Neural progenitor cell (in vitro differentiated cells): ENCODE measurements around the gene CTNNA1. TPM values are rescaled to one million over a fixed set of nuclear protein-coding genes. Genes with fewer than 3 reads are reported as not detected.

Source experiments
- DNase-seq: peaks from one replicate; pipeline ENCODE4 v3.0.0-alpha.2; 2016; ENCODE audit warnings: low spot score
- H2AFZ ChIP-seq: fragments of 200-600 bp; sonication (generic); replicated peaks from 2 replicates; pipeline ENCODE4 v1.6.1; 2016; ENCODE audit warnings: antibody characterized with exemption
- H3F3A ChIP-seq: fragments of 200-600 bp; sonication (generic); 2 replicates; pipeline ENCODE4 v1.6.1; 2016; ENCODE audit warnings: antibody characterized with exemption, low read depth
- H3K27ac ChIP-seq: fragments of 200-600 bp; sonication (generic); 2 replicates; pipeline ENCODE4 v1.5.1; 2016; ENCODE audit warnings: mild to moderate bottlenecking
- H3K27me3 ChIP-seq: fragments of 200-600 bp; sonication (generic); 2 replicates; pipeline ENCODE4 v1.6.1; 2016; ENCODE audit warnings: mild to moderate bottlenecking, moderate library complexity
- H3K36me3 ChIP-seq: fragments of 200-600 bp; sonication (generic); 2 replicates; pipeline ENCODE4 v1.5.1; 2016
- H3K4me1 ChIP-seq: fragments of 200-600 bp; sonication (generic); 2 replicates; pipeline ENCODE4 v1.6.1; 2016; ENCODE audit warnings: mixed run types
- H3K4me2 ChIP-seq: fragments of 200-600 bp; sonication (generic); 2 replicates; pipeline ENCODE4 v1.6.1; 2016
- H3K4me3 ChIP-seq: fragments of 200-600 bp; sonication (generic); 2 replicates; pipeline ENCODE4 v1.5.1; 2016
- H3K79me2 ChIP-seq: fragments of 200-600 bp; sonication (generic); 2 replicates; pipeline ENCODE4 v1.6.1; 2016; ENCODE audit warnings: low read depth
- H3K9ac ChIP-seq: fragments of 200-600 bp; sonication (generic); 2 replicates; pipeline ENCODE4 v1.6.1; 2016
- H3K9me3 ChIP-seq: fragments of 200-600 bp; sonication (generic); 2 replicates; pipeline ENCODE4 v1.5.1; 2016; ENCODE audit warnings: low read depth
- H4K20me1 ChIP-seq: fragments of 200-600 bp; sonication (generic); 2 replicates; pipeline ENCODE4 v1.6.1; 2016; ENCODE audit warnings: low read depth
- H3K27ac Mint-ChIP-seq: 3 replicates; pipeline ENCODE4 v1.8.0; 2021; ENCODE audit warnings: mixed read lengths
- H3K27me3 Mint-ChIP-seq: 2 replicates; pipeline ENCODE4 v1.8.0; 2022; ENCODE audit warnings: low read depth, mild to moderate bottlenecking, inconsistent platforms, moderate library complexity, mixed read lengths; ENCODE audit not compliant: insufficient read depth
- H3K36me3 Mint-ChIP-seq: 3 replicates; pipeline ENCODE4 v1.8.0; 2021; ENCODE audit warnings: mixed read lengths
- H3K4me1 Mint-ChIP-seq: 3 replicates; pipeline ENCODE4 v1.8.0; 2021; ENCODE audit warnings: mixed read lengths
- H3K4me3 Mint-ChIP-seq: 3 replicates; pipeline ENCODE4 v1.8.0; 2021; ENCODE audit warnings: mild to moderate bottlenecking, moderate library complexity, mixed read lengths
- H3K9me3 Mint-ChIP-seq: 3 replicates; pipeline ENCODE4 v1.8.0; 2020; ENCODE audit warnings: mixed read lengths
- CTCF ChIP-seq: fragments of 200-600 bp; sonication (generic); IDR thresholded peaks from 2 replicates; pipeline ENCODE4 v1.5.1; 2017; ENCODE audit warnings: antibody characterized with exemption, mild to moderate bottlenecking
- EZH2 ChIP-seq: fragments of 200-600 bp; sonication (generic); IDR thresholded peaks from 2 replicates; pipeline ENCODE4 v1.6.1; 2017; ENCODE audit warnings: antibody characterized with exemption, mild to moderate bottlenecking, moderate library complexity
- EZH2phosphoT487 ChIP-seq: fragments of 200-600 bp; sonication (generic); IDR thresholded peaks from 2 replicates; pipeline ENCODE4 v1.6.1; 2017; ENCODE audit warnings: antibody characterized with exemption
- total RNA-seq: library from RNA; depleted of rRNA; stranded (reverse); fragments of >200 nt; gene quantifications from 2 replicates; pipeline ENCODE4 v1.2.3, GENCODE V29; 2015; ENCODE audit warnings: low replicate concordance

Gene CTNNA1
- total RNA-seq, 1 donor from 2014 or later, result 305 TPM

- no peaks in the 10 kb centered on the region for H3K36me3 Mint-ChIP-seq
- Histone ChIP-seq H3K79me2 (no peaks in the 10 kb centered on the region), H3K9ac (no peak overlapping the region), H4K20me1 (peaks cover 17% of the 10 kb centered on the region), H3F3A (peaks cover 3% of the 10 kb centered on the region), H2AFZ (no peak overlapping the region), H3K4me3 (no peak overlapping the region), H3K36me3 (no peaks in the 10 kb centered on the region), H3K27me3 (no peaks in the 10 kb centered on the region), H3K27ac (no peak overlapping the region), H3K9me3 (no peaks in the 10 kb centered on the region), H3K4me2 (peak overlapping the region; percentile 27), H3K4me1 (peaks cover 51% of the 10 kb centered on the region)
- no peaks in the 10 kb centered on the region for H3K9me3 Mint-ChIP-seq
- peaks cover 17% of the 10 kb centered on the region for H3K27me3 Mint-ChIP-seq
- TF ChIP-seq EZH2phosphoT487 (no peak), EZH2 (no peak), CTCF (no peak)
- no peak overlapping the region for H3K4me3 Mint-ChIP-seq
- peaks cover 78% of the 10 kb centered on the region for H3K4me1 Mint-ChIP-seq
- peak overlapping the region; percentile 17 for H3K27ac Mint-ChIP-seq
- DNase-seq, result no peak
Observed at GRCh38 chr5:138951986-138952735, 198.9 kb downstream of the CTNNA1 start.

GRCh38 chr5:138952962-138953361 lies 199.7 kb downstream of the CTNNA1 start:
- Histone ChIP-seq H3K9ac (no peak overlapping the region), H3K9me3 (no peaks in the 10 kb centered on the region), H3K4me1 (peaks cover 51% of the 10 kb centered on the region), H3K79me2 (no peaks in the 10 kb centered on the region), H3K4me2 (peak overlapping the region; percentile 27), H3K4me3 (no peak overlapping the region), H3F3A (peaks cover 3% of the 10 kb centered on the region), H4K20me1 (peaks cover 17% of the 10 kb centered on the region), H2AFZ (no peak overlapping the region), H3K36me3 (no peaks in the 10 kb centered on the region), H3K27ac (no peak overlapping the region), H3K27me3 (no peaks in the 10 kb centered on the region)
- Mint-ChIP-seq H3K36me3 (no peaks in the 10 kb centered on the region), H3K4me3 (no peak overlapping the region), H3K27me3 (peaks cover 13% of the 10 kb centered on the region), H3K27ac (no peak overlapping the region), H3K9me3 (no peaks in the 10 kb centered on the region), H3K4me1 (peaks cover 70% of the 10 kb centered on the region)
- no peak for DNase-seq
- no peak for TF ChIP-seq CTCF
- TF ChIP-seq EZH2phosphoT487, result no peak
- no peak for TF ChIP-seq EZH2

- Mint-ChIP-seq H3K9me3 (no peaks in the 10 kb centered on the region), H3K36me3 (no peaks in the 10 kb centered on the region), H3K27me3 (peaks cover 13% of the 10 kb centered on the region), H3K27ac (peak overlapping the region; percentile 60), H3K4me1 (peaks cover 64% of the 10 kb centered on the region), H3K4me3 (no peak overlapping the region)
- DNase-seq, result no peak
- Histone ChIP-seq H3K4me3 (no peak overlapping the region), H3K4me2 (peak overlapping the region; percentile 27), H4K20me1 (peaks cover 17% of the 10 kb centered on the region), H3K36me3 (no peaks in the 10 kb centered on the region), H3K27ac (no peak overlapping the region), H3K4me1 (peaks cover 46% of the 10 kb centered on the region), H2AFZ (no peak overlapping the region), H3F3A (peaks cover 3% of the 10 kb centered on the region), H3K9me3 (no peaks in the 10 kb centered on the region), H3K9ac (no peak overlapping the region), H3K27me3 (no peaks in the 10 kb centered on the region), H3K79me2 (no peaks in the 10 kb centered on the region)
- TF ChIP-seq CTCF (no peak), EZH2phosphoT487 (no peak), EZH2 (no peak)
Observed at GRCh38 chr5:138953387-138954256, 200.4 kb downstream of the CTNNA1 start.
